Naive thymus-derived CD8-positive, alpha-beta T cell (primary cell): Measurements from ENCODE around the gene KDM4E. TPM values are rescaled to one million over a fixed set of nuclear protein-coding genes. Genes with fewer than 3 reads are reported as not detected.

Source experiments
- ATAC-seq, 2 donors: fragments of 150-1000 bp; cut with Tn5 transposase in 1 of 2; sonication (Bioruptor Pico), chemical (Tn5 transposase) in 1 of 2; 1 replicate in 1 of 2; 2 replicates in 1 of 2; pipeline ENCODE4 v1.10.0; 2021; ENCODE audit warnings: mild to moderate bottlenecking in 2 of 2, moderate library complexity in 2 of 2
- POLR2A ChIA-PET: fragments of 350-600 bp; sonication (Branson Sonifier 250); formaldehyde crosslinking; loops from one replicate; lab custom pipeline; 2021; ENCODE audit warnings: antibody characterized with exemption; lab: Charles Lee
- DNase-seq, 10 donors: peaks; one replicate each; pipeline versions ENCODE4 v3.0.0 to v3.0.0-alpha.2; 2020 to 2022
- H3K27ac Mint-ChIP-seq, 10 donors: one replicate each; pipeline ENCODE4 v1.8.0; 2020 to 2022; ENCODE audit warnings: mild to moderate bottlenecking in 10 of 10, mixed read lengths in 10 of 10, moderate library complexity in 4 of 10, inconsistent platforms in 1 of 10
- H3K27me3 Mint-ChIP-seq, 5 donors: one replicate each; pipeline ENCODE4 v1.8.0; 2021 to 2022; ENCODE audit warnings: mixed read lengths in 5 of 5
- H3K36me3 Mint-ChIP-seq, 3 donors: one replicate each; pipeline ENCODE4 v1.8.0; 2020 to 2022; ENCODE audit warnings: mixed read lengths in 3 of 3, mild to moderate bottlenecking in 2 of 3, inconsistent platforms in 1 of 3
- H3K4me1 Mint-ChIP-seq, 4 donors: one replicate each; pipeline ENCODE4 v1.8.0; 2021 to 2022; ENCODE audit warnings: mixed read lengths in 4 of 4
- H3K4me3 Mint-ChIP-seq, 10 donors: one replicate each; pipeline ENCODE4 v1.8.0; 2020 to 2022; ENCODE audit warnings: mild to moderate bottlenecking in 10 of 10, mixed read lengths in 10 of 10, moderate library complexity in 6 of 10, inconsistent platforms in 1 of 10
- H3K9me3 Mint-ChIP-seq, 9 donors: one replicate each; pipeline ENCODE4 v1.8.0; 2020 to 2022; ENCODE audit warnings: mixed read lengths in 9 of 9, mild to moderate bottlenecking in 3 of 9, inconsistent platforms in 1 of 9, moderate library complexity in 1 of 9
- polyA plus RNA-seq, 3 donors: library from polyadenylated mRNA; unstranded; fragments of 300-500 nt; fragmentation: Illumina TruSeq; gene quantifications; one replicate each; pipeline ENCODE4 v1.2.3, GENCODE V29; 2021
- total RNA-seq, 8 experiments: library from RNA in 2 of 8; stranded (reverse) in 2 of 8; gene quantifications; one replicate each; pipeline ENCODE4 v1.2.3 and lab custom pipeline; 2021 to 2026

The KDM4E gene
- total and polyA plus RNA-seq, 5 experiments from 2014 or later, result not detected

DNA sequence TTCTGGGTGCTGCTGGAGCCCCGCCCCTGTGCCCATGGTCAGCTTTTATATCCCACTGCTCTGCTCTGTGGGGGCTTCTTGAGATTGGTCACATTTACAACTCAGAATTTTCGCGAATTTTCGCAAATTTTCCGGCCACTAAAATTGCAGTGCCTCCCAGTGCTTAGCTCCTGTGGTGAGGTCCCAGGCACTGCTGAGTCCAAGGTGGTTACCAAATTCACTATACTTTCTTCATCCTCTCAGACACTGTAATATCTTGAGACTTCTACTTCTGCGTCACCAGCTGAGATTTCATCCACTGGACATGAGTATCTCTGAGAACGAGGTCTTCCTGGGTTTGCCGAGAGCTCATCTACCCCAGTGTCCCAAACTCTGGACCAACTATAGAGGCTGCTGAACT lies 32.9 kb downstream of the KDM4E start:
- Mint-ChIP-seq H3K36me3 (no peaks in the 10 kb centered on the region), H3K27me3 (peaks cover 13 to 22% (median 18%) of the 10 kb centered on the region in 5 donors), H3K9me3 (no peaks in the 10 kb centered on the region), H3K4me3 (no peak overlapping the region), H3K4me1 (no peaks in the 10 kb centered on the region), H3K27ac (no peak overlapping the region)
- DNase-seq, result no peak
- no peak for ATAC-seq
- POLR2A ChIA-PET, result interaction anchor here (0.5 to 1.0 kb wide), 2 partner anchors 9 to 45 kb away, joined by 3 to 4 read pairs; partner anchors contain the start of gene SRSF8

DNA sequence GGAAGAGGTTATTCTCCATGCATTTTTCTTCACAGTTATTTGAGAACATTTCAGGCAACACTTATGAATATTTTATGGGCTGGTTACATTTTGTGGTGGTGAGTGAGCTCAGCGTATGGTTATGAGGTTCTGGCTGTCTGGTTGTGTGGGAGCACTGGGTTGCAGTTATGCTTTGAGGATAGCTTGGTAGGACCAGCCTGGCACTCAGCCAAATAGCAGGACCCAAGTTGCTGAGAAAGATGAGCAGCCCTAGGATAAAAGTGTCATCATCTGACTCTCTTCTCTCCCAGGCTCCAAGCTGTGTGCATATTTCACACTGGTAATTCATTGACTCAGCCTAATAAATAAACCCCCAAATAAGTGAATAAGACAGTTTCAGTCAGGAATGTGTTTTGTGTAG lies 33.6 kb downstream of the KDM4E start:
- no peak for DNase-seq
- POLR2A ChIA-PET, result interaction anchor here (0.5 to 1.0 kb wide), 2 partner anchors 8 to 44 kb away, joined by 3 to 4 read pairs; partner anchors contain the start of gene SRSF8
- H3K36me3 Mint-ChIP-seq, result no peaks in the 10 kb centered on the region
- no peaks in the 10 kb centered on the region for H3K4me1 Mint-ChIP-seq
- H3K9me3 Mint-ChIP-seq, result no peaks in the 10 kb centered on the region
- ATAC-seq, result no peak
- no peak overlapping the region for H3K27ac Mint-ChIP-seq
- H3K4me3 Mint-ChIP-seq, result no peak overlapping the region
- peaks cover 6 to 16% (median 11%) of the 10 kb centered on the region in 5 donors for H3K27me3 Mint-ChIP-seq

DNA sequence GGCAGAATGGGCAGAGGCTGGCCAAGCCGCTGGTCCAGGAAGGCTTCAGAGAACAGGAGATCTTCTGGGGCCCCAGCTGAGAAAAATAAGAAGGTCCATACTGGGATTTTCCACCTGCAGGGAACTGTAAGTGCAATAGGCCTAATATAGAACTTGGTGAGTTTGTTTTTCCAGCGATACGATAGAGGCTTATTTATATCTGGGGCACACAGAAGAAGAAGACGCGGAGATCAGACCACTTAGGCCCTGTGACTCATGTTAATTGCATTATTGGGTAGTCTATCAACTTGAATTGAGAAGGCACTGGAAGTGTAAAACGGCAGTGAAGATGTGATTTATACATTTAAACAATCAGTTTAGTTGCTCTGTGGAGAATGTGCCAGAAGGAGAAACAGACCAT lies 34.0 kb downstream of the KDM4E start:
- POLR2A ChIA-PET, result no interaction called here
- H3K4me3 Mint-ChIP-seq, result no peak overlapping the region
- no peaks in the 10 kb centered on the region for H3K36me3 Mint-ChIP-seq
- DNase-seq (no peak), ATAC-seq (no peak)
- no peak overlapping the region for H3K27ac Mint-ChIP-seq
- H3K4me1 Mint-ChIP-seq, result no peaks in the 10 kb centered on the region
- no peaks in the 10 kb centered on the region for H3K9me3 Mint-ChIP-seq
- H3K27me3 Mint-ChIP-seq, result peaks cover 2 to 15% (median 8%) of the 10 kb centered on the region in 5 donors

DNA sequence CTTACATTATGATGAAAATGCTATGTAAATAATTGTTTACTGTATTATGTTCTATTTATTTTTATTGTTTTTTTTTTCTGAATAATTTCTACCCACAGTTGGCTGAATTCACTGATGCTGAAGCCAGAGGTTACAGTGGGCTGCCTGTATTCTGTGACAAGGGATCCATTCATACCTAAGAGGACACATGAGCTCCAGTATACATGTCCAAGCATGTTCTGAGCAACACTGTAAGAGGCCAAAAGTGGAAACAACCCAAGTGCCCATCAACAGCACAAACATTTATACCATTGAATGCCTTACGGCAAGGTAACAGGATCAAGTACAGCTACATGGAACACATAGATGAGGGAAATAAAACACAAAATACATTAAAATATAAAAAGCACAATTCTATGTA lies 40.3 kb downstream of the KDM4E start:
- Mint-ChIP-seq H3K9me3 (no peaks in the 10 kb centered on the region), H3K4me1 (peaks cover 4 to 22% (median 18%) of the 10 kb centered on the region in 4 donors), H3K4me3 (peak overlapping the region in 2 of 10 donors; percentile 26 to 43), H3K27me3 (no peaks in the 10 kb centered on the region), H3K27ac (no peak overlapping the region), H3K36me3 (peaks cover 2 to 3% (median 3%) of the 10 kb centered on the region in 3 donors)
- ATAC-seq, result no peak
- DNase-seq, result no peak
- POLR2A ChIA-PET, result no interaction called here

DNA sequence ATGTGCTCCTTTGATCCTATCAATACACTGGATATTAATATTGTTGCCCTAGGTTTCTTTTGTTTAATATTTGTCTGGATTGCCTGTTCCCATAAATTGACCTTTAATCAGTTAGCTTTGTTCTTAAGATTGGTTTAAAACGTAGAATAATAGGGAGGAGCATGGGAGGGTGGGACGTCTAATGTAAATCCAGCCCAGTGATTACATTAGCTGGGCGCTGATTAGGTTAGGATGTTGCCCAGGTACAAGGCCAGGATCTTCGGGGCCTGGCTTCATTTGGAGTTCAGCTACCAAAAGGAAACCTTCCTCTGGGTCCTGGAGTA lies 41.6 kb downstream of the KDM4E start, which contains the start of gene SRSF8:
TSS of gene SRSF8 (plus strand) at position 204 of the 323 bp plus-strand sequence. CDS start 308 bp downstream, outside the sequence.
- peak within 1 kb of the TSS; percentile 94 to 100 (median 98) for H3K4me3 Mint-ChIP-seq
- H3K4me1 Mint-ChIP-seq, result peaks cover 10 to 32% (median 28%) of the 10 kb centered on the region in 4 donors
- H3K36me3 Mint-ChIP-seq, result peaks cover 2 to 13% (median 3%) of the 10 kb centered on the region in 3 donors
- DNase-seq (no peak), ATAC-seq (peak; percentile 11 to 16)
- H3K9me3 Mint-ChIP-seq, result no peaks in the 10 kb centered on the region
- peak within 1 kb of the TSS; percentile 97 to 100 (median 99) for H3K27ac Mint-ChIP-seq
- POLR2A ChIA-PET, result interaction anchor here (0.6 to 5.4 kb wide), 18 partner anchors 8 to 1325 kb away, joined by 3 to 180 read pairs (median 6); partner anchors contain the start of genes C11orf54, C11orf97, CCDC82 and CEP57
- no peaks in the 10 kb centered on the region for H3K27me3 Mint-ChIP-seq

DNA sequence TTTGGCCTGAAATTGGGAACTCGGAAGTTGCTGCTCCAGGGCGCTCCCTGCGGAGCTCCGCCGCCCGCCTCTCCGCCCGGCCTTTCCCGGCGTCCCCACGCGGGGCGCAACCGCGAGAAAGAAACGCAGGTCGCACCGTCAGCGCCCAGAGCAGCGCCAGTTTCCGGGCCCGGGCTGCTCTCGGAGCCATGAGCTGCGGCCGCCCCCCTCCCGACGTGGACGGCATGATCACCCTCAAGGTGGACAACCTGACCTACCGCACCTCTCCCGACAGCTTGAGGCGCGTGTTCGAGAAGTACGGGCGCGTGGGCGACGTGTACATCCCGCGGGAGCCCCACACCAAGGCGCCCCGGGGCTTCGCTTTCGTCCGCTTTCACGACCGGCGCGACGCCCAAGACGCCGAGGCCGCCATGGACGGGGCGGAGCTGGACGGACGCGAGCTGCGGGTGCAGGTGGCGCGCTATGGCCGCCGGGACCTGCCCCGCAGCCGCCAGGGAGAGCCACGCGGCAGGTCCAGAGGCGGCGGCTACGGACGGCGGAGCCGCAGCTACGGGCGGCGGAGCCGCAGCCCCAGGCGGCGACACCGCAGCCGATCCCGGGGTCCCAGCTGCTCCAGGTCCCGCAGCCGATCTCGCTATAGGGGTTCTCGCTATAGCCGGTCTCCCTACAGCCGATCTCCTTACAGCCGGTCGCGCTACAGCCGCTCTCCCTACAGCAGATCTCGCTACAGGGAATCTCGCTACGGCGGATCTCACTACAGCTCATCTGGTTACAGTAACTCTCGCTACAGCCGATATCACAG lies 42.2 kb downstream of the KDM4E start:
- Mint-ChIP-seq H3K9me3 (no peaks in the 10 kb centered on the region), H3K27ac (peak overlapping the region; percentile 97 to 100 (median 99)), H3K4me3 (peak overlapping the region; percentile 94 to 100 (median 98)), H3K4me1 (peaks cover 10 to 34% (median 29%) of the 10 kb centered on the region in 4 donors), H3K36me3 (peaks cover 2 to 15% (median 3%) of the 10 kb centered on the region in 3 donors), H3K27me3 (no peaks in the 10 kb centered on the region)
- DNase-seq (peak; percentile 50 to 83 (median 73)), ATAC-seq (peak; percentile 74 to 75)
- POLR2A ChIA-PET, result interaction anchor here (0.6 to 5.4 kb wide), 29 partner anchors 8 to 1326 kb away, joined by 3 to 180 read pairs (median 4); partner anchors contain the start of genes C11orf54, C11orf97, CCDC82 and CEP57

DNA sequence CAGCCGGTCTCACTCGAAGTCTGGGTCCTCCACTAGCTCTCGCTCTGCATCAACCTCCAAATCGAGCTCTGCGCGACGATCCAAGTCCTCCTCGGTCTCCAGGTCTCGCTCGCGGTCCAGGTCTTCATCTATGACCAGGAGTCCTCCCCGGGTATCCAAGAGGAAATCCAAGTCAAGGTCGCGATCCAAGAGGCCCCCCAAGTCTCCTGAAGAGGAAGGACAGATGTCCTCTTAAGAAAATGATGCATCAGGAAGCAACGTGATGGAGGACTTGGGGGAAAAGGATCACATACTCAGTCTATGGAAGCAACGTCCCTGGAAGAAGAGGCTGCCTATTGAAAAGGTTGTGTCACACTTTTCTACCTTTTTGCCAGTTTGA lies 42.8 kb downstream of the KDM4E start:
- H3K4me3 Mint-ChIP-seq, result peak overlapping the region; percentile 94 to 100 (median 98)
- DNase-seq (peak in 3 of 10 donors; percentile 36 to 59 (median 55)), ATAC-seq (peak in 1 of 2 donors; percentile 1)
- no peaks in the 10 kb centered on the region for H3K27me3 Mint-ChIP-seq
- peaks cover 2 to 18% (median 3%) of the 10 kb centered on the region in 3 donors for H3K36me3 Mint-ChIP-seq
- H3K27ac Mint-ChIP-seq, result peak overlapping the region; percentile 97 to 100 (median 99)
- no peaks in the 10 kb centered on the region for H3K9me3 Mint-ChIP-seq
- POLR2A ChIA-PET, result interaction anchor here (0.6 to 5.4 kb wide), 26 partner anchors 8 to 1326 kb away, joined by 3 to 180 read pairs (median 4); partner anchors contain the start of genes C11orf54, C11orf97, CCDC82 and CEP57
- peaks cover 11 to 36% (median 33%) of the 10 kb centered on the region in 4 donors for H3K4me1 Mint-ChIP-seq

DNA sequence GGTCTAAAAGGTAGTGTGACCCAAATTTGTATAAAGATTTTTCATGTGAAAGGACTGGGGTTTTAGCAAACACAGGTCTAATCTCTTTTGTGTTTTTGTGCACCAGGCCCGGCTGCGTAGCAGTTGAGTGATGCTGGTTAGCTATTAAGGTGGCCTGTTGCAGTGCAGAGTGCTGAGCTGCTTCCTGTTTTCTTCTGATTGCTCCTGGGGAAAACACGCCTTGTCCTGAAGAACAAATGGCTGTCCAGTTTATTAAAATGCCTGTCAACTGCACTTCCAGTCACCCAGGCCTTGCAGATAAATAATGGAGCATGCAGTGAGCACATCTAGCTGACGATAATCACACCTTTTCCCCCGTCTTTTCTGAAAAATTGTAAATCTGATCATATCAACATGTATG lies 43.5 kb downstream of the KDM4E start:
- H3K36me3 Mint-ChIP-seq, result peaks cover 2 to 18% (median 3%) of the 10 kb centered on the region in 3 donors
- H3K27me3 Mint-ChIP-seq, result no peaks in the 10 kb centered on the region
- peaks cover 13 to 39% (median 36%) of the 10 kb centered on the region in 4 donors for H3K4me1 Mint-ChIP-seq
- peak; percentile 61 to 65 for ATAC-seq
- no peaks in the 10 kb centered on the region for H3K9me3 Mint-ChIP-seq
- DNase-seq, result peak; percentile 24 to 87 (median 68)
- peak overlapping the region; percentile 97 to 100 (median 99) for H3K27ac Mint-ChIP-seq
- peak overlapping the region; percentile 94 to 100 (median 98) for H3K4me3 Mint-ChIP-seq
- POLR2A ChIA-PET, result interaction anchor here (0.6 to 5.4 kb wide), 11 partner anchors 21 to 1327 kb away, joined by 3 to 180 read pairs (median 18); partner anchors contain the start of genes C11orf54, CEP57, CWC15 and ENDOD1

DNA sequence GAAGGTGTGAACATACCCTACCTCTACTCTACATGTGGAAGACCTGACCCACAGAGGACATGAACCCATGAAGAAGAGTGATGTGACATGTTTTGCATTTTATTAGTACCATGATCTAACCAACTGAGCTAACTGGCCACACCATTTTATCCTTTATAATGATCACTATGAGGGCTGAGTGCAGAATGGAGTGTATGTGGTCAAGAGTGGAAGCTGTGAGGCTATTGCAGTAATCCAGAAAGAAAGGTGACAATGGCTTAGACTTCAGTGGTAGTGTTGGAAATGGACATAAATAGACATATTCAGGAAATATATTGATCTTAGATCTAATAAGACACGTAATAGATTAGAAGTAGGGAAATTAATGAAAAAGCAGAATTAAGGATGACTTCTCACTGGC lies 45.4 kb downstream of the KDM4E start:
- Mint-ChIP-seq H3K4me3 (peak overlapping the region; percentile 2 to 100 (median 53)), H3K36me3 (peaks cover 2 to 18% (median 3%) of the 10 kb centered on the region in 3 donors), H3K27ac (peak overlapping the region in 3 of 10 donors; percentile 2 to 39 (median 34)), H3K9me3 (no peaks in the 10 kb centered on the region), H3K27me3 (no peaks in the 10 kb centered on the region), H3K4me1 (peaks cover 17 to 43% (median 39%) of the 10 kb centered on the region in 4 donors)
- ATAC-seq (no peak), DNase-seq (no peak)
- POLR2A ChIA-PET, result interaction anchor here (0.7 to 5.4 kb wide), 4 partner anchors 11 to 720 kb away, joined by 3 to 180 read pairs (median 71); partner anchors contain the start of genes CEP57, ENDOD1 and FAM76B

DNA sequence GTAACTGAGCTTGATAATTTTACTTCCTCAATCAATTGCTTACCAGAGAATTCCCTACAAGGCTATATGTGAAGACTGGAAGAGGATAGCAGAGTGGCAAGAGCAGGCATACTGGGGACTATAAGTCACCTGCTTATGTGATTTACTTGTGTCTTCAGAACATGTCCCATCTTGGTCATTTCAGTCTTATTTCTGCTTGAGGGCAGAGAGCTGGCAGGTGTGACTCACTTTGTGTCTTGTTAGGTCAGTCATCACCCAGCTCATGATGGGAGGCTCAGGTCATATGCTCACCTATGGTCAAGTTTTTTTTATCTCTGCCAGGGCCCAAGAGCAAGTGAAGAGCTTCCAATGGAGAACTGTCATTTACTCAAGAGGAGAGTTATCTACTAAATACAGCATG lies 47.9 kb downstream of the KDM4E start:
- no peak overlapping the region for H3K4me3 Mint-ChIP-seq
- no peak for DNase-seq
- H3K27me3 Mint-ChIP-seq, result no peaks in the 10 kb centered on the region
- POLR2A ChIA-PET, result interaction anchor here (2.0 kb wide), 1 partner anchor 16 kb away, joined by 8 read pairs; no protein-coding TSS in a partner anchor
- peak overlapping the region in 4 of 10 donors; percentile 23 to 33 (median 26) for H3K27ac Mint-ChIP-seq
- H3K36me3 Mint-ChIP-seq, result peaks cover 0 to 18% (median 0%) of the 10 kb centered on the region in 3 donors
- ATAC-seq, result no peak
- no peaks in the 10 kb centered on the region for H3K9me3 Mint-ChIP-seq
- peaks cover 17 to 37% (median 35%) of the 10 kb centered on the region in 4 donors for H3K4me1 Mint-ChIP-seq

DNA sequence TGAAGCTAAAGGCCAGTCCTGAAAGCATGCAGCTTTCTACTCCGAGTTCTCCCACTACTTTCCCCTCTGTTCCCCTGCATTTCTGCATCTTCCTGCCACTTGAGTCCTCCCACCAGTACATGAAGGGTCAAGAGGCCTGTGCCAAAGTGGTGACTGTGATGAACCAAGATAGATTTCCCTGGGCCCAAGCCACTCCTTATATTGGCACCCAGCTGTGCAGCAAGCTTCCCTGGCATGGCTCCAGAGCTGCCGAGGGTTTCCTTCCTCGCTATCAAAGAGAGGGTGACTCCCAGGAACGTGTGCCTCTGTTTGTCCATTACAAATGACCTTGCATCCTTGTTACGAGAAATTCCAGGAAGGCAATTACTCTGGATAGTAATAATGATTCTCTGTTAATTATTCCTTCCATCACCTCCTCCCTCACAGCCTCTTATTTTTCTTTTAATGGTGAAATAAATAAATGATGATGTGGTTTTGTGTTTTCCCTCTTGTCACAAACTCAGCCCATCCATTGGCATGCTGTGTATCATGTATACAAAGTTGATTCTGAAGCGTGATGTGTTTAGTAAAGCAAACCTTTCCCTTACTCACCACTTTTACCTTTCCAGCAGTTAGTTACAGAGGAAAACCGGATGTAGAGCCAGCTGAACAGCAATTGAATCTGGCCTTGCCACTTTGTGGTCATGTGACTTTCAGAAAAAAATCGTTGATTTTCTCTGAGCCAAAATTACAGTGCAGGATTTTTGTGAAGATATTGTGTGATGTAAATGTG lies 49.9 kb downstream of the KDM4E start:
- no peak for DNase-seq
- no peak for ATAC-seq
- Mint-ChIP-seq H3K4me1 (peaks cover 15 to 25% (median 24%) of the 10 kb centered on the region in 4 donors), H3K27me3 (peaks cover 0 to 2% (median 0%) of the 10 kb centered on the region in 5 donors), H3K36me3 (peaks cover 0 to 16% (median 0%) of the 10 kb centered on the region in 3 donors), H3K9me3 (no peaks in the 10 kb centered on the region), H3K4me3 (no peak overlapping the region), H3K27ac (no peak overlapping the region)
- POLR2A ChIA-PET, result interaction anchor here (0.8 to 2.2 kb wide), 4 partner anchors 8 to 15 kb away, joined by 3 to 18 read pairs (median 3); partner anchors contain the start of gene ENDOD1
